CD4-positive, alpha-beta T cell (primary cell): ENCODE measurements around the gene STOML3. TPM values are rescaled to one million over a fixed set of nuclear protein-coding genes. Genes with fewer than 3 reads are reported as not detected.

Experiments
- ATAC-seq: fragments of 200-7000 bp; cut with Tn5 transposase; one replicate; pipeline ENCODE4 v1.10.0; 2022; ENCODE audit warnings: mild to moderate bottlenecking; ENCODE audit not compliant: poor library complexity
- CTCF ChIA-PET: fragments of 350-600 bp; sonication (Branson Sonifier 250); formaldehyde crosslinking; loops from one replicate; lab custom pipeline; 2021; ENCODE audit warnings: antibody characterized with exemption, inconsistent platforms; lab: Charles Lee
- POLR2A ChIA-PET: fragments of 350-600 bp; sonication (Branson Sonifier 250); formaldehyde crosslinking; loops from one replicate; lab custom pipeline; 2021; ENCODE audit warnings: antibody characterized with exemption, inconsistent platforms; lab: Charles Lee
- DNase-seq, 14 experiments: peaks; one replicate each; pipeline ENCODE4 v3.0.0-alpha.2; 2013 to 2020; ENCODE audit warnings: mixed read lengths in 2 of 14
- H3K27ac ChIP-seq, 2 donors: one replicate each; pipeline versions ENCODE4 v1.5.1 to v1.7.0; 2013; ENCODE audit warnings: low read length in 2 of 2, low read depth in 1 of 2, mild to moderate bottlenecking in 1 of 2
- H3K27me3 ChIP-seq, 2 experiments: 1 replicate in 1 of 2; 2 replicates in 1 of 2; pipeline versions ENCODE4 v1.6.1 to v1.7.0; 2013; ENCODE audit warnings: low read length in 2 of 2, control low read depth in 1 of 2, mild to moderate bottlenecking in 1 of 2, moderate library complexity in 1 of 2; ENCODE audit not compliant: insufficient read depth in 2 of 2, control insufficient read depth in 1 of 2
- H3K36me3 ChIP-seq: one replicate; pipeline ENCODE4 v1.6.1; 2013; ENCODE audit warnings: low read length, control low read depth; ENCODE audit not compliant: insufficient read depth
- H3K4me1 ChIP-seq: one replicate; pipeline ENCODE4 v1.6.1; 2013; ENCODE audit warnings: low read length, control low read depth; ENCODE audit not compliant: insufficient read depth
- H3K4me3 ChIP-seq: one replicate; pipeline ENCODE4 v1.5.1; 2013; ENCODE audit warnings: mild to moderate bottlenecking, low read length, moderate library complexity
- H3K9me3 ChIP-seq, 2 experiments: 1 replicate in 1 of 2; 2 replicates in 1 of 2; pipeline versions ENCODE4 v1.6.1 to v1.7.0; 2013; ENCODE audit warnings: low read length in 2 of 2, mild to moderate bottlenecking in 2 of 2, control low read depth in 1 of 2, moderate library complexity in 1 of 2; ENCODE audit not compliant: control insufficient read depth in 1 of 2, insufficient read depth in 1 of 2
- H3K27ac Mint-ChIP-seq: one replicate; pipeline ENCODE4 v1.8.0; 2020; ENCODE audit warnings: mixed read lengths
- H3K27me3 Mint-ChIP-seq: one replicate; pipeline ENCODE4 v1.8.0; 2021; ENCODE audit warnings: mixed read lengths
- H3K36me3 Mint-ChIP-seq: one replicate; pipeline ENCODE4 v1.8.0; 2021; ENCODE audit warnings: low read depth, mixed read lengths
- H3K4me1 Mint-ChIP-seq: one replicate; pipeline ENCODE4 v1.8.0; 2021; ENCODE audit warnings: low read depth, mixed read lengths
- H3K4me3 Mint-ChIP-seq: one replicate; pipeline ENCODE4 v1.8.0; 2020; ENCODE audit warnings: mild to moderate bottlenecking, mixed read lengths
- H3K9me3 Mint-ChIP-seq: one replicate; pipeline ENCODE4 v1.8.0; 2020; ENCODE audit warnings: mixed read lengths
- intact Hi-C, 2 experiments: fragments of 100-400 bp; cut with DNase I in 1 of 2; cut with micrococcal nuclease in 1 of 2; formaldehyde crosslinking; loops; one replicate each; pipeline versions ENCODE4 v1.15.1 to v1.9.0; 2023 to 2025; cut with DNase I, micrococcal nuclease
- total RNA-seq, 174 experiments: library from RNA in 2 of 174; stranded (reverse) in 2 of 174; gene quantifications; one replicate each; pipeline ENCODE4 v1.2.3 and lab custom pipeline; 2021 to 2026
- TF ChIP-seq, protein P1 (sequence below): fragments of 200-600 bp; IDR thresholded peaks from one replicate; pipeline ENCODE4 v1.8.0; 2022; ENCODE audit warnings: antibody characterized with exemption, mild to moderate bottlenecking

STOML3 gene
- total RNA-seq, 2 experiments from 2014 or later = not detected

DNA sequence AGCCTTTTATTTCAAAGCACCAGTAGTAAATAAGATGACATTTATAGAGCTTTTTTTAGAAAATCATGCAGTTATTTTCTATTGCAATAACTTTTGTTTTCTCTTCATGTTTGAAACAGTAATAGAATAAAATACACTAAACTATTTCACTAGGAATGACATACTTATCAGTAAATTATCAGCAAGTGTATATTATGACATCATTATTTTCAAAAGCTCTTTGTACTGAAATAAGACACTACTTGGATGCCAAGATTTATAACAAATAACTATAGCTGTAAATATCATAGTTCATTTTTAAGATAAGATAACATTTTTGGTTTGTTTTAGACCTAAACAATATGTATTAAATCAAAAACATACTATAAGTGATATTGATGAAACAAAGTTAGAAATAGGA is 56.8 kb downstream of the STOML3 start:
- ChIA-PET POLR2A (no interaction called here), CTCF (no interaction called here)
- H3K36me3 Mint-ChIP-seq = no peaks in the 10 kb centered on the region
- intact Hi-C loops = no loop called here
- Histone ChIP-seq H3K4me1 (no peaks in the 10 kb centered on the region), H3K9me3 (no peaks in the 10 kb centered on the region), H3K27me3 (no peaks in the 10 kb centered on the region), H3K36me3 (no peaks in the 10 kb centered on the region), H3K4me3 (no peak overlapping the region), H3K27ac (no peak overlapping the region)
- no peaks in the 10 kb centered on the region for H3K4me1 Mint-ChIP-seq
- DNase-seq = no peak
- H3K4me3 Mint-ChIP-seq = no peak overlapping the region
- no peak overlapping the region for H3K27ac Mint-ChIP-seq
- TF ChIP-seq, protein P1, sequence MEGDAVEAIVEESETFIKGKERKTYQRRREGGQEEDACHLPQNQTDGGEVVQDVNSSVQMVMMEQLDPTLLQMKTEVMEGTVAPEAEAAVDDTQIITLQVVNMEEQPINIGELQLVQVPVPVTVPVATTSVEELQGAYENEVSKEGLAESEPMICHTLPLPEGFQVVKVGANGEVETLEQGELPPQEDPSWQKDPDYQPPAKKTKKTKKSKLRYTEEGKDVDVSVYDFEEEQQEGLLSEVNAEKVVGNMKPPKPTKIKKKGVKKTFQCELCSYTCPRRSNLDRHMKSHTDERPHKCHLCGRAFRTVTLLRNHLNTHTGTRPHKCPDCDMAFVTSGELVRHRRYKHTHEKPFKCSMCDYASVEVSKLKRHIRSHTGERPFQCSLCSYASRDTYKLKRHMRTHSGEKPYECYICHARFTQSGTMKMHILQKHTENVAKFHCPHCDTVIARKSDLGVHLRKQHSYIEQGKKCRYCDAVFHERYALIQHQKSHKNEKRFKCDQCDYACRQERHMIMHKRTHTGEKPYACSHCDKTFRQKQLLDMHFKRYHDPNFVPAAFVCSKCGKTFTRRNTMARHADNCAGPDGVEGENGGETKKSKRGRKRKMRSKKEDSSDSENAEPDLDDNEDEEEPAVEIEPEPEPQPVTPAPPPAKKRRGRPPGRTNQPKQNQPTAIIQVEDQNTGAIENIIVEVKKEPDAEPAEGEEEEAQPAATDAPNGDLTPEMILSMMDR = no peak
- no peaks in the 10 kb centered on the region for H3K9me3 Mint-ChIP-seq
- ATAC-seq = no peak
- H3K27me3 Mint-ChIP-seq = peaks cover 19% of the 10 kb centered on the region

DNA sequence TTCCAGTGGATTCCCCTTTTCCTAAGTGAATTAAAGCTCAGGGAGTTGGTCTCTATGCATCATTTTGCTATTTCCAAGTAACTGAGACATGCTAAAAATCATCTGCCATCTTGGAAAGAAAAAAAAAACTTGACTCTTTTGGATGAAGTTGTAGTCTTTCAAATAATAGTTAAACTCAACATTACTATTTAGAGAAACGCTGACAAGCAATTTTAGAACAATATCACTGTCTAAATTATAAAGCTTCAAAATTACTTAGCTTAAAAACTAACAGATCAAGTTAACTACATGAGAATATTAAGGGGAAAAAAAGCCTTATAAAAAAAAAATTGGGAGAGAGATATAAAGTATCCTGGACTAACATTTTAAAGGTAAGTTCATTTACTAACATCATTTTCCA is 68.5 kb downstream of the STOML3 start:
- Histone ChIP-seq H3K27me3 (peaks cover under 1 to 26% of the 10 kb centered on the region in 2 experiments), H3K4me1 (no peaks in the 10 kb centered on the region), H3K4me3 (no peak overlapping the region), H3K36me3 (no peaks in the 10 kb centered on the region), H3K9me3 (no peaks in the 10 kb centered on the region), H3K27ac (no peak overlapping the region)
- TF ChIP-seq, protein P1 = no peak
- DNase-seq = no peak
- CTCF ChIA-PET = no interaction called here
- Mint-ChIP-seq H3K27ac (no peak overlapping the region), H3K27me3 (peaks cover 69% of the 10 kb centered on the region), H3K9me3 (no peaks in the 10 kb centered on the region), H3K36me3 (no peaks in the 10 kb centered on the region), H3K4me1 (no peaks in the 10 kb centered on the region), H3K4me3 (no peak overlapping the region)
- no peak for ATAC-seq
- POLR2A ChIA-PET = no interaction called here
- intact Hi-C loops = no loop called here

DNA sequence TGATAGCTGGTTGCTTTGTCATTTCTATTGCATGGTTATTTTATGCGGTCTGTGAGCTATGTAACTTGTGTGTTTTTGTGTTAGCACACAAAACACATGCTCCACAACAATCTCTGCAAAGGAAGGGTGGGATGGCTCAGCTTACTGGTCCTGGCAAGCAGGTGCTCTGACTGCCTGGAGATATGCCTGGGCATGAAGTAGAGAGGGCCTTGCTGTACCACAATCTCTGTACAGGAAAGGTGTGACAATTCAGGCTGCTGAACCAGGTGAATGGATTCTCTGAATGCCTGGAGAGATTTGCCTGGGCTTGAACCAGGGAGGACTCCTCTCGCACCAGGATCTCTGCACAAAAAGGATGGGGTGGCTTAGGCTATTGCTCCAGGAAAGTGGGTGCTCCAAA is 69.5 kb downstream of the STOML3 start:
- DNase-seq (no peak), ATAC-seq (no peak)
- H3K4me1 ChIP-seq = no peaks in the 10 kb centered on the region
- H3K27me3 ChIP-seq = peaks cover 0 to 23% of the 10 kb centered on the region in 2 experiments
- no peaks in the 10 kb centered on the region for H3K36me3 Mint-ChIP-seq
- peaks cover 72% of the 10 kb centered on the region for H3K27me3 Mint-ChIP-seq
- TF ChIP-seq, protein P1 = no peak
- CTCF ChIA-PET = no interaction called here
- no peaks in the 10 kb centered on the region for H3K36me3 ChIP-seq
- intact Hi-C loops = no loop called here
- H3K9me3 ChIP-seq = no peaks in the 10 kb centered on the region
- H3K4me3 ChIP-seq = no peak overlapping the region
- no peak overlapping the region for H3K4me3 Mint-ChIP-seq
- no peaks in the 10 kb centered on the region for H3K9me3 Mint-ChIP-seq
- no peak overlapping the region for H3K27ac Mint-ChIP-seq
- POLR2A ChIA-PET = no interaction called here
- H3K27ac ChIP-seq = no peak overlapping the region
- H3K4me1 Mint-ChIP-seq = no peaks in the 10 kb centered on the region

Other genes starting within 250 kb of the STOML3 start
- gene PROSER1, start 47.3 kb upstream of the STOML3 start, total RNA-seq = 10 to 100 TPM; 29.3 to 35.3 TPM
- gene NHLRC3, start 47.6 kb upstream of the STOML3 start, total RNA-seq = 1 to 10 TPM; 3.9 to 5.9 TPM